Measurements from ENCODE around the gene ONECUT2.
A peak's percentile ranks its signal among the peaks of the same experiment; 100 is the strongest.
"Not testable (repeated sequence)": the region's sequence is repeated elsewhere in the genome, so short reads cannot be mapped to it uniquely, and the experiment has no call there.

The ONECUT2 gene

DNA sequence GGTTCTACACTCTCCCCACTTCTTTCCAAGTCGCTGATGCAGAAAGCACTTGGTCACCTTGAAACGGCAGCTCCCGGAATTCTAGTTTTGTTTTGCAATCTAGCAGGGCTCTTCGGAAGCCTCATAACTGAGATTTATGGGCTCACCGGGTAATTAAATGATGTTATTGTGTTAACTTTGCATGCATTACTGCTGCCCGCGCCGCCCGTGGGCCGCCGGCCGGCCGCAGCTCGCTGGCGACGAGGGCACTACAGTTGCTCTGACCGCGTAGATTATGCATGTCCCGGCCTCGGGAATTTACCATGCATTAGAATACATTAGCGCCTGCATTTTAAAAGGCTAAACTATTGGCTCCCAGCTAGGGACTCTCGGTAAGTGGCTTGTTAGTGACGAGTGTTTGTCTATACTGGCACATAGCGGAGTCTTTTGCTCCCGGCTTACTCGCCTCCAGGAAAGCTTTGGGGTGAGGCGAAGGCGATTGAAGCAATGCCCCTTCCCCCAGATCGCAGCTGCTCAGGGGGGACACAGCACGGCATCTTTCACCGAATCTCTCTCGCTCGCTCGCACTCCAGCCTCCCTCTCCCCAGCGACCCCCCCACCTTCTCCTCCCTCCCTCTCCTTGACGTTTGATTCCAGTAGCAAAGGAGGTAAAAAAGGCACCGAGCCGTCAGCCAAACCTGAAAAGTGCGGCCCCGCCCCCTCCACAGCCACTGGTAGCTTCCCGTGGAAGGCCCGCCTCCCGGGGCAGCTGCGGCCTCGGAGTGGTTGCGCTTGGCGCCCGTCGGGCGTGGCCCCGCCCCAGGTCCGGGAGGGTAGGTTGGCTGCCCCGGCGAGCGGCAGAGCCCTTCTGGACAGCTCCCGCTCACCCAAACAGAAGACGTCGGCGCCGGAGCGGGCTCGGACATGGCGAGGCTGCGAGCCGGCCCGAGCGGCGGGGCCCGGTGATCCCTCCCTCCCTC, at the start of gene ONECUT2:
ONECUT2 (plus strand) TSS at position 839 of the 959 bp plus-strand sequence. CDS start 343 bp downstream, outside the sequence.
- peak; percentile 30 for DNase-seq (ENCODE audit: low read depth, low spot score)

- DNase-seq (ENCODE audit: low read depth, low spot score), result no peak
Measured at GRCh38 chr18:57389271-57389670, 45.9 kb upstream of the ONECUT2 start.

DNA sequence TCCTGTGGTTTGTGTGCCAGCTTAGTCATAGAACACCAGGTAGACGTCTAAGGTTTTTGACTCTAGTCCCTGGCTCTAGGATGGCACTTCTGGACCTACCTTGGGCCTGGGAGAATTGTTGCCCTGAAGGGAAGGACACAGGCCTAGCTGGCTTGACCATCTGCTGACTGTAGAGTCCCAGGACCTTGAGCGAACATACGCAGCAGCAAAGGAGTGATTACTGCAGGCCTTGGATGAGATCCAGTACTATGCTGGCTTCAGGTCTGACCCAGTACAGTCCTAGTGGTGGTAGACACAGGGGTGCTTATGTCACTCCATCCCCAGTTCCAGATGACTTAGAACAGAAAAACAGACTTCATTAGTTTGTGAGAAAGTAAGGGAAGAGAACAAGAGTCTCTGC, 45.1 kb upstream of the ONECUT2 start:
- DNase-seq (ENCODE audit: low read depth, low spot score), result no peak

- DNase-seq (ENCODE audit: low read depth, low spot score), result not testable (repeated sequence)
Measured at GRCh38 chr18:57394749-57395148, 40.4 kb upstream of the ONECUT2 start.

DNA sequence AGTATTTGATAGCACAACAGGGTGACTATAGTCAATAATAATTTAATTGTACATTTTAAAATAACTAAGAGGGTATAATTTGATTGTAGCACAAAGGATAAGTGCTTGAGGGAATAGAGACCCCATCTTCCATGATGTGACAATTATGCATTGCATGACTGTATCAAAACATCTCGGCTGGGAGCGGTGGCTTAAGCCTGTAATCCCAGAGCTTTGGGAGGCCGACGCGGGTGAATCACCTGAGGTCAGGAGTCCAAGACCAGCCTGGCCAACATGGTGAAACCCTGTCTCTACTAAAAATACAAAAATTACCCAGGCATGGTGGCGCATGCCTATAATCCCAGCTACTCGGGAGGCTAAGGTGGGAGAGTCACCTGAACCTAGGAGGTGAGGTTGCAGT, 38.3 kb upstream of the ONECUT2 start:
- DNase-seq (ENCODE audit: low read depth, low spot score), result not testable (repeated sequence)

DNA sequence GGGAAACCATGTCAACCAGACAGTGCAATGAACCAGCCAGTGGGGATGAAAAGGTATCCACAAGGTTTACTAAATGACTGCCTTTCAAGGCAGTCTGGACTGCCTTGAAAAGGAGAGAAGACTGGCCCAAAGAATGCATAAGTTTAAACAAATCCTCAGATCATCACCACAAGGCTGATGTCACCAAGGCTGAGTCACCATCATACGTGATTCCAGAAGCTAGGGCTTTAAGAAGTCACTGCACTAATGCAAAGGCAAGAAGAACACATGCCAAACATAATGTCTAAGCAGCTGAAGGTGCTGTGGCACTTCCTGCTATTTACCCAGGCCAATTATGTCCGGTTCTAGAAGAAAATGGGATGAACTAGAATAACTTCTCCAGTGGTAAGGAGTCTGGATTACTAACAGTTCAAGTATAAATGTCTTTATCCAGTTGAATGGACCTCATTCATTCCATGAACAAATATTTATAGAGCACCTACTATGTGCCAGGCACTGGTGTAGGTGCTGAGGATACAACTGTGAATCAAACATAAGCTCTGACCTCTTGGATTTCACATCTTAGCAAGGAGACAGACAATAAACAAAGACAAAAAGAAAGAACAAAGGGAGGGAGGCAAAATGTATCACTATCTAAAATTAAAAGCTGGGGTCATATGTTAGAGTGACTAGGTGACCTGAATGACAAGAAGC, 37.6 kb upstream of the ONECUT2 start:
- no peak for DNase-seq (ENCODE audit: low read depth, low spot score)

GRCh38 chr18:57404345-57404744, 30.8 kb upstream of the ONECUT2 start:
- no peak for DNase-seq (ENCODE audit: low read depth, low spot score)

- DNase-seq (ENCODE audit: low read depth, low spot score), result no peak
Measured at GRCh38 chr18:57409650-57410049, 25.5 kb upstream of the ONECUT2 start.

- DNase-seq (ENCODE audit: low read depth, low spot score), result no peak
Measured at GRCh38 chr18:57410749-57411148, 24.4 kb upstream of the ONECUT2 start.

- DNase-seq (ENCODE audit: low read depth, low spot score), result no peak
Measured at GRCh38 chr18:57416542-57416941, 18.6 kb upstream of the ONECUT2 start.

GRCh38 chr18:57422313-57422872, 12.8 kb upstream of the ONECUT2 start:
- DNase-seq (ENCODE audit: low read depth, low spot score), result no peak

- no peak for DNase-seq (ENCODE audit: low read depth, low spot score)
Measured at GRCh38 chr18:57423821-57424220, 11.4 kb upstream of the ONECUT2 start.

DNA sequence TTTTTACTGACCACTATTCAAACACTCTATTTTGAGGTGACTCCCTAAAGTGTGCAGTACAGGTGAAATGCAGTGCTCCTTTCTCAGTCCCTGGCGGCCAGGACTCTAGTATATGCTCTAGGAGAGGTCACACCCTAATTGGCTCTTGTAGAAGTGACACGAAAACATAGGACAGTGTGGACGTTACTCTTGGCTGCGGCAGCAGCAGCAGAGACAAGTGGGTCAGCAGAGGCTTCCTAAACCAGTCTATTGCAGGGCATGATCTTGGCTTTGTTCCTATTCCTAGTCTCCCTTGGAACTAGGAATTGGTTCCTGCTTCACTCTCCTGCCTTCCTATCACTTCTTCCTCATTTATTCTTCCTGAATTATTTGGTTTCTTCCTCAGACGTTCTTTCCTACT, 10.1 kb upstream of the ONECUT2 start:
- no peak for DNase-seq (ENCODE audit: low read depth, low spot score)

- no peak for DNase-seq (ENCODE audit: low read depth, low spot score)
Measured at GRCh38 chr18:57426187-57426586, 9.0 kb upstream of the ONECUT2 start.

- no peak for DNase-seq (ENCODE audit: low read depth, low spot score)
Measured at GRCh38 chr18:57427429-57428201, 7.6 kb upstream of the ONECUT2 start.

DNA sequence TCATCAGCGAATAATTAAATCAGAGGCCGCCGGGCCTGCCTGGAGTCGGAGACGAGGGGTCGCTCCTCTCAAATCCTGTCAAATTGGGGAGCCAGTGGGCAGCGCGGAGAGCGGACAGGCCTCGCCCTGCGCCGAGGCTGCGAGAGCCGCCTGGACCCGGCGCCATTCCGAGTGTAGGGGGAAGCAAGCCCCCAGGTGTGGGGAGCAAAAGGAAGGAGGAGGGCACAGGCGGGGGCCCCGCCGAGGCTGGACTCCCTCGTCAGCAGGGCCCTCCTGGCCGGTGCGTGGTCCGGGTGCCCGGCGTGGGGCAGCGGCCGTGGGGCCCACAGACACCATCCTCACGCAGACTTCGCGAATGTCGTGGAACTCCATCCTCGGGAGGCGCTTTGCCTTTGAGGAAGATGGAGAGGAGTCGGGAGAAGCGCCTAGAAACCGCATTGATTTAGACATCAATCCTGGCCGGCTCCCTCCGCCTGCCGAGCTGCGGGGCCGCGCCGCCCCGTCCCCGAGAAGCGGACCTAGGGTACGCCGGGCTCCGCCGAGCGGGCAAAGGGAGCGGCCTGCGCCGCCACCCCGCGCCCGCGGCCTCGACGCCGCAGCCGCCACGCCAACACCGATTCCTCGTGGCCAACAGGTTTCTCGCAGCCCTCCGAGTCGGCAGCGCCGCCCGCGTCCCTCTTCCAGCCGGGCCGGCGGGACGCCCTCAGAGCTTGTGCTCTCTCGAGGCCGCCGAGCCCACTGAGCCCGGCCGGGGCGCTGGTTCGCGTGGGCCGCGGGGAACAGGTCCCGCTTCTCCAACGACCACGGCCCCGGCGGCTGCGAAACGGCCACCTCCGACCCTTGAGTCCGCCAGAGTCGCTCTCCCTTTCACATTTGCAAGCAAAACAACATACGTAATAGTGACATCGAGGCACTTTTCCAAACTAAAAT, 6.7 kb upstream of the ONECUT2 start:
- DNase-seq (ENCODE audit: low read depth, low spot score), result no peak

DNA sequence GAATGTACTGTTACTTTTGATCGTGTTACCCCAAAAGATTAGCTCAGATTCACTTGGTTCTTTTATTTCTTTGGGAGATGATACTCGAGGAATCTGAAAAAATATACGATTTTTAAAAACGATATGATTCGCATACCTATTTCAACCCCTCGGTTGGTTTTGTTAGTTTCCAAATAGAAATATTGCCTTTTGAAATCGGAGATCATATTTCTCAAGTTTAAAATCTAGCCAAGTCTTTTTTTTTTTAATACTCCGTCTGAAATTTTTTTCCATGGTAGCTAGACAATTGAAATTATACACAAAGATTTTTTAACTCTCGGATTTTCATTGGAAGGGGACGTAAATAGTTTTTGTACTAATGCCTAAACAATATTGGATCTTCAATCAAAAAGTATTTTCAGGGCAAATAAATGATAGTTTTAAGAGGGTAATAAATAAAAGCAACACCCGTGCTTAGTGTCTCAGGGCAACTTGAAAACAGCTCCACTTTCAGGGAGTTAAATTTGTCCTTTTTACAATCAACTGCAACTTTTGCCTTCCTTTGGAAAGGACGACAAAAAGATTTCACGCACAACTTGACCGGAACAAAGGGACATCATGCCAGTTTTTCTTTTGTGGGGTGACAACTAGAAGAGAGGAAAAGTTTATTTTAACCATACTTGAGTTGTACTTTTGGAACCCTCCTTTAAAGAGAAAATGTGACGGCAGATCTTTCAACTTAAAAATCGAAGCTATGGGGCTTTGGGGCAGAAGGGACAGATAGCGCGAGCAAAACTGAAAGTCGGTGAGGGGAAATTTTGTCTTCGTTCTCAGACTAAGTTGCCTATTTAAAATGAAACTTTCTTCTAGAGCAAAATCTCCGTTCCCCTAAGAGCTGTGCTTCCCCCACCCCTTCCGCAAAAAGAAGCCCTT, 5.8 kb upstream of the ONECUT2 start:
- DNase-seq (ENCODE audit: low read depth, low spot score), result no peak

GRCh38 chr18:57430079-57431001, 4.8 kb upstream of the ONECUT2 start:
- DNase-seq (ENCODE audit: low read depth, low spot score), result no peak

Data from activated naive CD8-positive, alpha-beta T cell treated with anti-CD3 and anti-CD28 coated beads, Interleukin-2, amount 50 U/mL, for 16 hours (primary cell).